ENCODE measurements around the gene RAPGEF1.

DNA sequence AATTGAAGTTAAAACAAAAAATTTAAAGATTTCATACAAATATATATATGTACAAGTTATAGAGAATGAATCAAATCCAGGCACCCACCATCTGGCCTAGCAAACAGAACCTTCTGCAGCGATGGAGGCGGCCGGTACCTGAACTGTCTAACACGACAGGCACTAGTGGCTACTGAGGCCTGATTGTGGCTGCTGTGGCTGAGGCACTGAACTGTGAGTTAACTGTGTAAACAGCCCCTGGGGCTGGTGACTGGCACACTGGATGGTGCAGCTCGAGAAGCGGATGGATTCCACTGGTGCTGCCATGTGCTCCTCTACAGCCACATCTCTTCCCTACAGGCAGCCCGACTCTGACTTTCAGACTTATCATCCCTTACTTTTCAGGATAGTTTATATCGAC, 82.4 kb downstream of the RAPGEF1 start:
- TF ChIP-seq CTCF (IDR thresholded peaks at IDR 0.05; ENCODE audit: low read length) = no peak
- TF ChIP-seq EZH2 (optimal IDR thresholded peaks at IDR 0.05; ENCODE audit: low read depth, low read length) = no peak
